Measurements from ENCODE around the gene NDUFAF3. TPM values are rescaled to one million over a fixed set of nuclear protein-coding genes. Genes with fewer than 3 reads are reported as not detected.

NDUFAF3 gene
- total and polyA plus RNA-seq, 4 donors: 28.6 to 107 (median 72.0) TPM

- TF ChIP-seq CTCF (IDR thresholded peaks at IDR 0.05; ENCODE audit: low read depth, low read length, missing input control): no peak
- TF ChIP-seq HNF4A (conservative IDR thresholded peaks at IDR 0.05): no peak
- no peak for TF ChIP-seq SP1 (IDR thresholded peaks at IDR 0.05)
- no peak for TF ChIP-seq JUND (IDR thresholded peaks at IDR 0.05)
- no peak for TF ChIP-seq MAX (IDR thresholded peaks at IDR 0.05)
- TF ChIP-seq NR2F2 (IDR thresholded peaks at IDR 0.05): no peak
- no peak for TF ChIP-seq RAD21 (IDR thresholded peaks at IDR 0.05)
- TF ChIP-seq YY1 (IDR thresholded peaks at IDR 0.05): no peak
- TF ChIP-seq ZBTB33 (IDR thresholded peaks at IDR 0.05): no peak
- TF ChIP-seq RXRA (IDR thresholded peaks at IDR 0.05): no peak
- no peak for TF ChIP-seq EGR1 (IDR thresholded peaks at IDR 0.05; ENCODE audit: low read depth in 2 of 2)
- no peak for TF ChIP-seq GABPA (IDR thresholded peaks at IDR 0.05 in 1 of 2, conservative IDR thresholded peaks at IDR 0.05 in 1 of 2)
- TF ChIP-seq TAF1 (conservative IDR thresholded peaks at IDR 0.05): no peak
- TF ChIP-seq REST (IDR thresholded peaks at IDR 0.05): no peak
- no peak for TF ChIP-seq ATF3 (IDR thresholded peaks at IDR 0.05)
- TF ChIP-seq FOXA1 (IDR thresholded peaks at IDR 0.05): no peak
- TF ChIP-seq FOXA2 (IDR thresholded peaks at IDR 0.05): no peak
- TF ChIP-seq HNF4G (IDR thresholded peaks at IDR 0.05): no peak
- 87% methylated on average over 5 of the region's 5 CpGs for WGBS
- Histone ChIP-seq H3K36me3 (ENCODE audit: control insufficient read depth in 4 of 4, insufficient read depth in 3 of 4, low read depth in 1 of 4, low read length in 3 of 4) (peaks cover 14 to 66% (median 51%) of the 10 kb centered on the region in 4 donors), H3K4me3 (ENCODE audit: low read depth in 1 of 3, low read length in 3 of 3) (no peak overlapping the region), H3K4me1 (ENCODE audit: control insufficient read depth in 4 of 4, insufficient read depth in 4 of 4, low read length in 3 of 4) (no peaks in the 10 kb centered on the region), H3K27ac (ENCODE audit: low read depth in 1 of 2, low read length in 2 of 2) (no peak overlapping the region), H3K9me3 (ENCODE audit: control insufficient read depth in 4 of 4, low read length in 3 of 4) (no peaks in the 10 kb centered on the region), H3K27me3 (ENCODE audit: control insufficient read depth in 4 of 4, insufficient read depth in 4 of 4, low read length in 3 of 4) (no peaks in the 10 kb centered on the region), H3K9ac (ENCODE audit: low read depth in 1 of 2, low read length in 2 of 2) (no peak overlapping the region)
- no peak for DNase-seq (ENCODE audit: low spot score)
These were observed 39.2 kb upstream of the NDUFAF3 start for GRCh38 chr3:48982686-48983085.
